Measurements from ENCODE around the gene TBC1D3B.
A peak's percentile ranks its signal among the peaks of the same experiment; 100 is the strongest.
"Not testable (repeated sequence)": the region's sequence is repeated elsewhere in the genome, so short reads cannot be mapped to it uniquely, and the experiment has no call there.

Gene TBC1D3B

GRCh38 chr17:36182176-36183000, 6.0 kb upstream of the TBC1D3B start:
- DNase-seq, result peak in 2 of 56 donors; percentile 46 to 69

- DNase-seq, result not testable (repeated sequence)
Measured at GRCh38 chr17:36181446-36182175, 5.2 kb upstream of the TBC1D3B start.

GRCh38 chr17:36168836-36169235, 7.6 kb downstream of the TBC1D3B start:
- not testable (repeated sequence) for DNase-seq

GRCh38 chr17:36153895-36154610, 22.4 kb downstream of the TBC1D3B start:
- DNase-seq, result no peak

GRCh38 chr17:36152639-36153120, 23.8 kb downstream of the TBC1D3B start:
- DNase-seq, result no peak

GRCh38 chr17:36151891-36152638, 24.4 kb downstream of the TBC1D3B start:
- DNase-seq, result no peak

- peak in 4 of 56 donors; percentile 1 to 44 (median 7) for DNase-seq
Measured at GRCh38 chr17:36149296-36149820, 27.1 kb downstream of the TBC1D3B start.

GRCh38 chr17:36148559-36149295, 27.7 kb downstream of the TBC1D3B start:
- DNase-seq, result peak in 41 of 56 donors; percentile 1 to 70 (median 24)

GRCh38 chr17:36147601-36148000, 28.8 kb downstream of the TBC1D3B start:
- DNase-seq, result no peak

- no peak for DNase-seq
Measured at GRCh38 chr17:36144981-36145729, 31.3 kb downstream of the TBC1D3B start.

- DNase-seq, result no peak
Measured at GRCh38 chr17:36144014-36144413, 32.4 kb downstream of the TBC1D3B start.

GRCh38 chr17:36142806-36143205, 33.6 kb downstream of the TBC1D3B start:
- no peak for DNase-seq

GRCh38 chr17:36142235-36142634, 34.2 kb downstream of the TBC1D3B start:
- no peak for DNase-seq

- DNase-seq, result no peak
Measured at GRCh38 chr17:36136439-36136838, 40.0 kb downstream of the TBC1D3B start.

- DNase-seq, result no peak
Measured at GRCh38 chr17:36136036-36136435, 40.4 kb downstream of the TBC1D3B start.

- DNase-seq, result no peak
Measured at GRCh38 chr17:36135465-36135864, 41.0 kb downstream of the TBC1D3B start.

GRCh38 chr17:36133602-36134236, 42.7 kb downstream of the TBC1D3B start:
- DNase-seq, result no peak

- no peak for DNase-seq
Measured at GRCh38 chr17:36132421-36132831, 44.0 kb downstream of the TBC1D3B start.

- no peak for DNase-seq
Measured at GRCh38 chr17:36131931-36132330, 44.5 kb downstream of the TBC1D3B start.

Data from nucleus accumbens (tissue), 56 donors.